Endothelial cell of umbilical vein (primary cell): ENCODE data around the gene EEF1AKMT3. TPM values are rescaled to one million over a fixed set of nuclear protein-coding genes. Genes with fewer than 3 reads are reported as not detected.
"Not testable (repeated sequence)": the region's sequence is repeated elsewhere in the genome, so short reads cannot be mapped to it uniquely, and the experiment has no call there.

ENCODE experiments used
- BruUV-seq: library from RNA; stranded (reverse); fragments of 400-500 nt; replicated peaks from 2 replicates; lab custom pipeline; 2021; lab: Mats Ljungman, UMichigan
- CTCF ChIA-PET: fragments of 300-600, 350-600 bp; sonication (Branson Sonifier 250); formaldehyde crosslinking; loops from one replicate; lab custom pipeline; 2021; ENCODE audit warnings: antibody characterized with exemption, inconsistent platforms; lab: Charles Lee
- POLR2A ChIA-PET: fragments of 300-600, 350-600 bp; sonication (Branson Sonifier 250); formaldehyde crosslinking; loops from one replicate; lab custom pipeline; 2021; ENCODE audit warnings: antibody characterized with exemption, inconsistent platforms; lab: Charles Lee
- DNase-seq: peaks from one replicate; pipeline ENCODE4 v3.0.0-alpha.2; 2011; ENCODE audit warnings: low read depth, low spot score
- FAIRE-seq: peaks from 2 replicates; lab custom pipeline; 2011; peaks lifted over from hg19 to GRCh38; lab: Jason Lieb, UNC
- H2AFZ ChIP-seq: 2 replicates; pipeline ENCODE4 v1.6.0; 2012; ENCODE audit warnings: low read depth, low read length, control low read depth, inconsistent platforms
- H3K27ac ChIP-seq: 2 replicates; pipeline ENCODE4 v1.5.1; 2011; ENCODE audit warnings: low read depth, mild to moderate bottlenecking, control low read depth, low read length, moderate library complexity; ENCODE audit not compliant: insufficient read depth
- H3K27me3 ChIP-seq, 2 experiments: 2 replicates each; pipeline versions ENCODE4 v1.6.0 to v1.6.1; 2011; ENCODE audit warnings: low read length in 2 of 2, mixed read lengths in 1 of 2; ENCODE audit not compliant: control insufficient read depth in 2 of 2, insufficient read depth in 2 of 2
- H3K36me3 ChIP-seq, 2 experiments: 2 replicates in 1 of 2; 3 replicates in 1 of 2; pipeline ENCODE4 v1.5.1; 2011; ENCODE audit warnings: low read length in 2 of 2, mild to moderate bottlenecking in 1 of 2, moderate library complexity in 1 of 2; ENCODE audit not compliant: control insufficient read depth in 2 of 2, insufficient read depth in 2 of 2; ENCODE audit errors: extremely low read depth in 1 of 2
- H3K4me1 ChIP-seq: 3 replicates; pipeline ENCODE4 v1.5.1; 2011; ENCODE audit warnings: mild to moderate bottlenecking, low read length; ENCODE audit not compliant: control insufficient read depth, insufficient read depth; ENCODE audit errors: extremely low read depth
- H3K4me2 ChIP-seq: 2 replicates; pipeline ENCODE4 v1.6.1; 2011; ENCODE audit warnings: low read length, control low read depth, mixed read lengths; ENCODE audit not compliant: insufficient read depth
- H3K4me3 ChIP-seq, 3 experiments: fragments of 200-600 bp in 1 of 3; sonication (generic), shearing (Covaris generic) in 1 of 3; replicated peaks in 1 of 3; 2 replicates each; pipeline ENCODE4 v1.5.1; 2011 to 2016; ENCODE audit warnings: control low read depth in 3 of 3, low read length in 3 of 3, mild to moderate bottlenecking in 2 of 3, inconsistent platforms in 1 of 3, low read depth in 1 of 3, moderate library complexity in 1 of 3; ENCODE audit not compliant: insufficient read depth in 1 of 3
- H3K79me2 ChIP-seq: 2 replicates; pipeline ENCODE4 v1.6.0; 2012; ENCODE audit warnings: low read length, inconsistent platforms; ENCODE audit not compliant: control insufficient read depth, insufficient read depth
- H3K9ac ChIP-seq: replicated peaks from 2 replicates; pipeline ENCODE3; 2011; ENCODE audit warnings: low read length, control low read depth; ENCODE audit not compliant: insufficient read depth; ENCODE audit errors: extremely low read depth
- H3K9me1 ChIP-seq: replicated peaks from 3 replicates; pipeline ENCODE4 v1.6.0; 2011; ENCODE audit warnings: mild to moderate bottlenecking, low read length; ENCODE audit not compliant: control insufficient read depth, insufficient read depth; ENCODE audit errors: extremely low read depth
- H3K9me3 ChIP-seq: replicated peaks from 2 replicates; pipeline ENCODE4 v1.5.1; 2012; ENCODE audit warnings: low read length, inconsistent platforms; ENCODE audit not compliant: control insufficient read depth, insufficient read depth
- H4K20me1 ChIP-seq: replicated peaks from 2 replicates; pipeline ENCODE3; 2011; ENCODE audit warnings: mild to moderate bottlenecking, low read length; ENCODE audit not compliant: control insufficient read depth, insufficient read depth; ENCODE audit errors: extremely low read depth
- dilution Hi-C: fragments of 300-500 bp; cut with MboI; formaldehyde crosslinking; loops from one replicate; pipeline ENCODE4 v1.15.0; 2019; ENCODE audit warnings: low sequenced_read_pairs; ENCODE audit not compliant: extremely low pct_ligation_motif_present
- intact Hi-C: fragments of 100-400 bp; cut with micrococcal nuclease; formaldehyde crosslinking; loops from one replicate; pipeline ENCODE4 v1.10.0; 2022
- polyA plus RNA-seq, 4 experiments: library from polyadenylated mRNA; depleted of rRNA in 3 of 4; stranded (reverse) in 3 of 4; unstranded in 1 of 4; fragments of >200 nt; gene quantifications; 2 replicates each; pipeline versions ENCODE4 v1.2.1 to v1.2.3, GENCODE V29; 2011 to 2012; ENCODE audit warnings: missing spikeins in 1 of 4
- total RNA-seq: library from RNA; stranded (reverse); gene quantifications from 2 replicates; pipeline ENCODE4 v1.2.3, GENCODE V29; 2021

Gene EEF1AKMT3
- total and polyA plus RNA-seq, 2 donors (not counting 3 experiments of a cell fraction or from before 2014, with no cell fraction given) = 7.9 to 8.8 TPM

DNA sequence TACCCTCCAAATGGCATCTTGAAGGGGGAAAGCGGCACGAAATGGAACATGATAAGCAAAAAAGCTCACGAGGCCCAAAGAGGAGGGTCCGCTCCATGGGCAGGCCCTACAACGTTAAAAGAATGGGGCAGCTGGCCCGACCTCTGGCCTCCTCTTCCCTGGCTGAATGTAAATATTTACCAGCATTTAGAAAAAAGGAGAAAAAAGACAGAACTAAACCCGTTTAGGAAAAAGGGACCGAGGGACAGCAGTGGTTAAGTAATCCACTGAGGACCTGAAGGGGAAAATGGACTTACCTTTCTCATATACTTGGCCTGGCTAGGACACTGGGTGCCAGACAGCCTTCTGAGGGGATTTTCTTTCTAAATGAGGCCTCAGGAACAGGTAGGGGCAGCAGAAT is 47.7 kb downstream of the EEF1AKMT3 start:
- H3K9me1 ChIP-seq, intact Hi-C loops, H4K20me1 ChIP-seq, FAIRE-seq, CTCF ChIA-PET, H3K9ac ChIP-seq, H2AFZ ChIP-seq, dilution Hi-C loops, H3K4me1 ChIP-seq, DNase-seq, H3K4me3 ChIP-seq, H3K27ac ChIP-seq, H3K79me2 ChIP-seq, POLR2A ChIA-PET, H3K27me3 ChIP-seq, BruUV-seq, H3K9me3 ChIP-seq, H3K4me2 ChIP-seq: not testable (repeated sequence)
- H3K36me3 ChIP-seq = peaks cover 11 to 42% of the 10 kb centered on the region in 2 experiments

DNA sequence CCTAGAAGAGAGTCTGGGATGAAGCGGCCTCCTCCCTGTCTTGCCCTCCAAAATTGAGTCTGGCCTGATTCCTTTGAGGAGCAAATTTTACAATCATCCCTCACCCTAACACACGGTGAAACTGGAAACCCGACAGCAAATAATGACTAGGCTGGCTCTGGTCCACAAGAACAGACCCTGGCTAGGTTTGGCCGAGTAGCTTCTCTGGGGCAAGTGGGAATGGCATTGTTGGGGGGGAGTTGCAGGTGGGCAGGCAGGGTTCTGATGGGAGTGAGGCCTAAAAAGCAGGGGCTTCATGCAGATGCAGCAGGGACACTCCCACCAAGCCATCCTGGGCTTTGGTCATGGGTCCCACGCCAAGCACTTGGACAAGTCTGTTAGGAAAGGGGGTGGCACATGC is 48.6 kb downstream of the EEF1AKMT3 start:
- BruUV-seq, H3K9me1 ChIP-seq, POLR2A ChIA-PET, H4K20me1 ChIP-seq, intact Hi-C loops, FAIRE-seq, H3K9me3 ChIP-seq, dilution Hi-C loops, H3K27ac ChIP-seq, H2AFZ ChIP-seq, CTCF ChIA-PET, H3K4me3 ChIP-seq, H3K9ac ChIP-seq, DNase-seq, H3K79me2 ChIP-seq, H3K4me1 ChIP-seq, H3K4me2 ChIP-seq, H3K27me3 ChIP-seq: not testable (repeated sequence)
- H3K36me3 ChIP-seq = peaks cover 14 to 50% of the 10 kb centered on the region in 2 experiments
